ENCODE data around the gene ZNF45. TPM values are rescaled to one million over a fixed set of nuclear protein-coding genes. Genes with fewer than 3 reads are reported as not detected.

Gene ZNF45
- total and polyA plus RNA-seq, 2 of the 4 experiments (the other 2 are of a cell fraction), result 7.6 to 18.1 TPM

GRCh38 chr19:43960411-43960810 lies 25.3 kb upstream of the ZNF45 start:
- Histone ChIP-seq H4K91ac (ENCODE audit: insufficient read depth, low read depth, low read length) (no peak overlapping the region), H3K27ac (ENCODE audit: insufficient read depth, low read length) (no peak overlapping the region), H2BK15ac (ENCODE audit: low read depth, low read length) (no peak overlapping the region), H3K4me3 (ENCODE audit: insufficient read depth, low read depth, low read length) (no peak overlapping the region), H4K8ac (ENCODE audit: low read depth in 2 of 2, low read length in 2 of 2) (no peak overlapping the region), H3K14ac (replicated peaks; ENCODE audit: low read depth, low read length) (no peak overlapping the region), H2AK5ac (ENCODE audit: low read depth, low read length) (no peak overlapping the region), H2AK9ac (replicated peaks; ENCODE audit: low read depth, low read length, poor library complexity) (no peak overlapping the region), H3K9ac (ENCODE audit: low read depth, low read length) (no peak overlapping the region), H2BK120ac (ENCODE audit: low read depth, low read length) (no peak overlapping the region), H3K79me1 (ENCODE audit: low read depth in 1 of 2, low read length in 2 of 2) (peaks cover 10 to 17% of the 10 kb centered on the region in 2 experiments; a peak in 2 of 4 replicates), H3K9me3 (ENCODE audit: control insufficient read depth, insufficient read depth, low read length) (peaks cover 49% of the 10 kb centered on the region), H3K23ac (ENCODE audit: low read depth, low read length) (no peak overlapping the region), H3K27me3 (ENCODE audit: control insufficient read depth, insufficient read depth, low read length) (no peaks in the 10 kb centered on the region), H2BK20ac (ENCODE audit: low read depth, low read length) (no peak overlapping the region), H3K4ac (ENCODE audit: low read depth, low read length) (no peak overlapping the region), H3K56ac (ENCODE audit: extremely low read depth, insufficient read depth, low read length) (no peak overlapping the region), H3K4me1 (ENCODE audit: control insufficient read depth, insufficient read depth, low read length) (peaks cover 2% of the 10 kb centered on the region; the same call in 1 of the 2 replicates), H4K20me1 (ENCODE audit: insufficient read depth, low read length) (no peaks in the 10 kb centered on the region), H4K5ac (ENCODE audit: low read depth, low read length) (no peak overlapping the region), H3K18ac (ENCODE audit: low read depth, low read length) (no peak overlapping the region), H3K4me2 (ENCODE audit: low read depth, low read length) (no peak overlapping the region), H3K9me1 (ENCODE audit: insufficient read depth, low read length) (no peaks in the 10 kb centered on the region), H2AFZ (replicated peaks; ENCODE audit: low read length, poor library complexity) (no peak overlapping the region), H3K36me3 (ENCODE audit: control insufficient read depth, insufficient read depth, low read length) (peaks cover 17% of the 10 kb centered on the region), H2BK5ac (ENCODE audit: low read depth, low read length, poor library complexity, severe bottlenecking) (no peak overlapping the region)
- POLR2A ChIA-PET (ENCODE audit: unreplicated experiment), result no interaction called here
- BruUV-seq (replicated peaks), result no TSS peak
- no peak for DNase-seq
- in situ Hi-C loops (cut with MboI; ENCODE audit: low sequenced_read_pairs) (no loop called here), dilution Hi-C loops (cut with HindIII; ENCODE audit: low sequenced_read_pairs, unreplicated experiment) (no loop called here), intact Hi-C loops (cut with micrococcal nuclease) (no loop called here)
- WGBS, 2 experiments (ENCODE audit: extremely low coverage in 2 of 2, insufficient read length in 1 of 2), result 100% methylated on average over 2 of the region's 4 CpGs; no CpG with 5 or more reads in 1 of the 2 experiments
- ATAC-seq (ENCODE audit: low read depth), result no peak
- CTCF ChIA-PET, result no interaction called here
- TF ChIP-seq CTCF (conservative IDR thresholded peaks at IDR 0.05; ENCODE audit: low read depth, low read length), result no peak
- TF ChIP-seq MAZ (IDR thresholded peaks at IDR 0.05; ENCODE audit: borderline replicate concordance, low read depth, low read length), result no peak
- no peak for TF ChIP-seq MXI1 (IDR thresholded peaks at IDR 0.05; ENCODE audit: borderline replicate concordance, low read depth, low read length)
- TF ChIP-seq CHD1 (IDR thresholded peaks at IDR 0.05; ENCODE audit: low read depth, low read length), result no peak
- TF ChIP-seq NFE2L2 (IDR thresholded peaks at IDR 0.05; ENCODE audit: low read depth, low read length), result no peak
- no peak for TF ChIP-seq ELK1 (IDR thresholded peaks at IDR 0.05; ENCODE audit: borderline replicate concordance, low read depth, low read length)
- TF ChIP-seq FOS (IDR thresholded peaks at IDR 0.05; ENCODE audit: low read depth, low read length), result no peak
- TF ChIP-seq POLR2A (IDR thresholded peaks at IDR 0.05; ENCODE audit: low read depth, low read length), result no peak
- no peak for TF ChIP-seq RAD21 (IDR thresholded peaks at IDR 0.05; ENCODE audit: low read length)
- TF ChIP-seq CEBPB (IDR thresholded peaks at IDR 0.05; ENCODE audit: low read depth, low read length), result no peak
- no peak for TF ChIP-seq BHLHE40 (IDR thresholded peaks at IDR 0.05; ENCODE audit: low read depth, low read length)
- TF ChIP-seq SMC3 (IDR thresholded peaks at IDR 0.05; ENCODE audit: low read depth, low read length), result no peak
- no peak for TF ChIP-seq RFX5 (IDR thresholded peaks at IDR 0.05; ENCODE audit: low read depth, low read length)
- TF ChIP-seq USF2 (IDR thresholded peaks at IDR 0.05; ENCODE audit: low read depth, low read length), result no peak
